Hepatocyte (in vitro differentiated cells): ENCODE data around the gene CHI3L2. TPM values are rescaled to one million over a fixed set of nuclear protein-coding genes. Genes with fewer than 3 reads are reported as not detected.

ENCODE experiments used
- DNase-seq: peaks from one replicate; pipeline ENCODE4 v3.0.0-alpha.2; 2016; ENCODE audit warnings: low spot score
- H2AFZ ChIP-seq: fragments of 200-600 bp; sonication (generic); 2 replicates; pipeline ENCODE4 v1.6.0; 2016; ENCODE audit warnings: antibody characterized with exemption, mild to moderate bottlenecking
- H3K27ac ChIP-seq: fragments of 200-600 bp; sonication (generic); 2 replicates; pipeline ENCODE4 v1.5.1; 2016; ENCODE audit warnings: mild to moderate bottlenecking
- H3K27me3 ChIP-seq: fragments of 200-600 bp; sonication (generic); 2 replicates; pipeline ENCODE4 v1.6.1; 2016
- H3K36me3 ChIP-seq: fragments of 200-600 bp; sonication (generic); replicated peaks from 2 replicates; pipeline ENCODE4 v1.5.1; 2016; ENCODE audit warnings: low read depth; ENCODE audit not compliant: insufficient read depth
- H3K4me1 ChIP-seq: fragments of 200-600 bp; sonication (generic); 2 replicates; pipeline ENCODE4 v1.5.1; 2016; ENCODE audit warnings: mild to moderate bottlenecking, moderate library complexity; ENCODE audit not compliant: insufficient read depth
- H3K4me2 ChIP-seq: fragments of 200-600 bp; sonication (generic); 2 replicates; pipeline ENCODE4 v1.6.0; 2016
- H3K4me3 ChIP-seq: fragments of 200-600 bp; sonication (generic); 2 replicates; pipeline ENCODE4 v1.5.1; 2016; ENCODE audit warnings: mild to moderate bottlenecking
- H3K79me2 ChIP-seq: fragments of 200-600 bp; sonication (generic); 2 replicates; pipeline ENCODE4 v1.6.0; 2017; ENCODE audit warnings: mild to moderate bottlenecking
- H3K9me2 ChIP-seq: fragments of 200-600 bp; sonication (generic); replicated peaks from 2 replicates; pipeline ENCODE4 v1.6.0; 2017; ENCODE audit warnings: mild to moderate bottlenecking; ENCODE audit not compliant: insufficient read depth
- H3K9me3 ChIP-seq: fragments of 200-600 bp; sonication (generic); 2 replicates; pipeline ENCODE4 v1.5.1; 2016; ENCODE audit warnings: low read depth, mild to moderate bottlenecking
- H4K20me1 ChIP-seq: fragments of 200-600 bp; sonication (generic); 2 replicates; pipeline ENCODE4 v1.6.0; 2016; ENCODE audit warnings: mild to moderate bottlenecking; ENCODE audit not compliant: insufficient read depth, poor library complexity, severe bottlenecking
- EZH2 ChIP-seq: fragments of 200-600 bp; sonication (generic); IDR thresholded peaks from 2 replicates; pipeline ENCODE4 v1.6.1; 2016; ENCODE audit warnings: antibody characterized with exemption, mild to moderate bottlenecking, borderline replicate concordance
- EZH2phosphoT487 ChIP-seq: fragments of 200-600 bp; sonication (generic); IDR thresholded peaks from one replicate; pipeline ENCODE4 v1.6.1; 2018; ENCODE audit warnings: antibody characterized with exemption, mild to moderate bottlenecking, low read depth, moderate library complexity; ENCODE audit not compliant: unreplicated experiment, severe bottlenecking
- WGBS: methylation state at CpG from one replicate; pipeline ENCODE4 v1.1.6; 2016; ENCODE audit warnings: low lambda C conversion rate; ENCODE audit errors: missing lambda C conversion rate; 5-methylcytosine and 5-hydroxymethylcytosine counted together
- polyA plus RNA-seq: library from polyadenylated mRNA; unstranded; fragments of >200 nt; fragmentation: Nextera tagmentation; extraction: Ambion mirVana; gene quantifications from 2 replicates; pipeline ENCODE4 v1.2.1, GENCODE V29; 2016
- total RNA-seq: library from RNA; depleted of rRNA; stranded (reverse); fragments of >200 nt; gene quantifications from 2 replicates; pipeline ENCODE4 v1.2.3, GENCODE V29; 2014
- TF ChIP-seq, protein P1 (sequence below): fragments of 200-600 bp; sonication (generic); IDR thresholded peaks from 2 replicates; pipeline ENCODE4 v1.5.1; 2016; ENCODE audit warnings: antibody characterized with exemption, mild to moderate bottlenecking; ENCODE audit not compliant: poor library complexity

Gene CHI3L2
- total and polyA plus RNA-seq, 2 experiments from 2014 or later: 0.24 to 5.7 TPM

DNA sequence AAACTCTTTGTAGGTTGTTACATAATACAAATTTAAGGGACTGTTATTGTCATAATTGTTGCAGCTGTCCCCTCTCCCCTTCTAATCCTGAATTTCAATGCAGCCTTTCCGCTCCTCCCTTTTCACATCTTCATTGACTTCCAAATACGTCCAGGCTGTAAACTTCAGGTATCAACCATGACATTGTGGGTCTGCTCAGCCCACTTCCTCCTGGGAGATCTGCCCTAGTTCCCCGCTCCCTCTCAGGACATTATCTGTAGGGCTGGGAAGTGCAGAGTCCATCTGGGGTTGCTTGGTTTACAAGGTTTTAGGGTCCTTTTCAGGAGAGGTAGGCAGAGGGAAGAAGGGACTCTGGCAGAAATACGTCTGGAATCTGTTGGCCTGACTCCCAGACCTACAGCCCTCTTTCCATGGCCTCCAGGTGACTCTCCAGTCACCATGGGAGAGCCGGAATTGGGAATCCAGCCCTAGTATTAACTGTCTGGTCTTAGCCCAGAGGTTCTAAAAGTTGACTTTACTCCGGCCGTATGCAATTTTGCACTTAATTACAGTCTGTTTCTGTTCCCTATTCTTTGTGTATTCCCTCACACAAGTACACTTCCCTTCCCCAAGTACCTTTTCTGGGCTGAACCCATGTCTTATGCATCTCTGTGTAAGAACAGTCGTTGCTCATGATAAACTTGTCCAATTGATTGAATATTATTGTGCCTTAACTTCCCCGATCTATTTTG lies 22.4 kb upstream of the CHI3L2 start:
- 90% methylated on average over 9 of the region's 9 CpGs for WGBS
- no peak overlapping the region for H3K4me3 ChIP-seq
- H3K27ac ChIP-seq: no peak overlapping the region
- TF ChIP-seq EZH2 (no peak), EZH2phosphoT487 (no peak)
- TF ChIP-seq, protein P1, sequence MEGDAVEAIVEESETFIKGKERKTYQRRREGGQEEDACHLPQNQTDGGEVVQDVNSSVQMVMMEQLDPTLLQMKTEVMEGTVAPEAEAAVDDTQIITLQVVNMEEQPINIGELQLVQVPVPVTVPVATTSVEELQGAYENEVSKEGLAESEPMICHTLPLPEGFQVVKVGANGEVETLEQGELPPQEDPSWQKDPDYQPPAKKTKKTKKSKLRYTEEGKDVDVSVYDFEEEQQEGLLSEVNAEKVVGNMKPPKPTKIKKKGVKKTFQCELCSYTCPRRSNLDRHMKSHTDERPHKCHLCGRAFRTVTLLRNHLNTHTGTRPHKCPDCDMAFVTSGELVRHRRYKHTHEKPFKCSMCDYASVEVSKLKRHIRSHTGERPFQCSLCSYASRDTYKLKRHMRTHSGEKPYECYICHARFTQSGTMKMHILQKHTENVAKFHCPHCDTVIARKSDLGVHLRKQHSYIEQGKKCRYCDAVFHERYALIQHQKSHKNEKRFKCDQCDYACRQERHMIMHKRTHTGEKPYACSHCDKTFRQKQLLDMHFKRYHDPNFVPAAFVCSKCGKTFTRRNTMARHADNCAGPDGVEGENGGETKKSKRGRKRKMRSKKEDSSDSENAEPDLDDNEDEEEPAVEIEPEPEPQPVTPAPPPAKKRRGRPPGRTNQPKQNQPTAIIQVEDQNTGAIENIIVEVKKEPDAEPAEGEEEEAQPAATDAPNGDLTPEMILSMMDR: no peak
- H3K27me3 ChIP-seq: no peaks in the 10 kb centered on the region
- H3K4me2 ChIP-seq: no peak overlapping the region
- no peaks in the 10 kb centered on the region for H3K36me3 ChIP-seq
- peaks cover 19% of the 10 kb centered on the region for H3K4me1 ChIP-seq
- no peak overlapping the region for H2AFZ ChIP-seq
- DNase-seq: no peak
- no peaks in the 10 kb centered on the region for H4K20me1 ChIP-seq
- H3K79me2 ChIP-seq: no peaks in the 10 kb centered on the region
- H3K9me3 ChIP-seq: no peaks in the 10 kb centered on the region
- H3K9me2 ChIP-seq: no peaks in the 10 kb centered on the region

DNA sequence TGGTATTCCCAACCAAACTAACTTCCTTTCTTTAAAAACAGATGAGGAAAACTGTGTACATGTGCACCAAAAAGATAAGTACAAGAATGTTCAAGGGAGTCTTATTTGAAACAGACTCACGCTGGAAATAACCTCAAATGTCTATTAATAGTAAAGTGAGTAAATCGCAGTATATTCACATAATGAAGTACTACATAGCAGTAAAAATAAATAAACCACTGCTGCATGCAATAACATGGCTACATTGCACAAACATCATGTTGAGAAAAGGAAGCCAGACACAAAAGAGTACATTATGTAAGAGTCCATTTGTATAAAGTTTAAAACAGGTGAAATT lies 21.8 kb upstream of the CHI3L2 start:
- WGBS: 81% methylated on average over 2 of the region's 2 CpGs
- Histone ChIP-seq H3K9me2 (no peaks in the 10 kb centered on the region), H3K27ac (no peak overlapping the region)

DNA sequence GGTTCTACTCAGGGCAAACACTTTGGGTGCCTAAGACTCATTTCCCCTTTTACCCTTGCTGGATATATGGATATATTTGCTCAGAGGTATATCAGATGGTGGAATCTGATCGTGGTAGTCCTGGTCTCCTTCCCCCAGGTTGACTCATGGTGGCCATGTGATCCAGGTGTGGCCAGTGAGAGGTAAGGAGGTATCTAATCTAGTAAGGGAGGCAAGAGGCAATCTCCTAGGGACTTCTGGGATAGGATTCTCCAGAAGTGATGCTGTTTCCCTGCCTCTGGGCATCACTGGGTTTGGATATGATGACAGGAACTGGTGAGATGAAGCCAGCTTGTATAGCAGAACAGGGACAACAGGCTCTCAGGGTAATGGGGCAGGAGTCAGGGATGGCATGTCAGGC lies 18.6 kb upstream of the CHI3L2 start:
- Histone ChIP-seq H3K36me3 (no peaks in the 10 kb centered on the region), H3K4me3 (no peak overlapping the region), H3K9me3 (no peaks in the 10 kb centered on the region), H2AFZ (no peak overlapping the region), H3K79me2 (no peaks in the 10 kb centered on the region), H4K20me1 (no peaks in the 10 kb centered on the region), H3K4me2 (no peak overlapping the region), H3K4me1 (peaks cover 4% of the 10 kb centered on the region), H3K27ac (no peak overlapping the region), H3K27me3 (no peaks in the 10 kb centered on the region), H3K9me2 (no peaks in the 10 kb centered on the region)
- WGBS: 33% methylated on average over 1 of the region's 1 CpG
- DNase-seq: no peak
- TF ChIP-seq, protein P1: no peak
- TF ChIP-seq EZH2 (no peak), EZH2phosphoT487 (no peak)

More for the DNA sequence above, 21.8 kb upstream of the CHI3L2 start:
- no peak overlapping the region for H2AFZ ChIP-seq
- H3K4me2 ChIP-seq: no peak overlapping the region
- no peak for TF ChIP-seq EZH2
- TF ChIP-seq EZH2phosphoT487: no peak
- TF ChIP-seq, protein P1: no peak
- no peaks in the 10 kb centered on the region for H3K36me3 ChIP-seq
- H4K20me1 ChIP-seq: no peaks in the 10 kb centered on the region
- peaks cover 19% of the 10 kb centered on the region for H3K4me1 ChIP-seq
- DNase-seq: no peak
- no peaks in the 10 kb centered on the region for H3K79me2 ChIP-seq
- no peaks in the 10 kb centered on the region for H3K9me3 ChIP-seq
- H3K4me3 ChIP-seq: no peak overlapping the region
- no peaks in the 10 kb centered on the region for H3K27me3 ChIP-seq
